GM21515 (cell line): ENCODE results near the gene ZIC5.

ENCODE experiments used
- ATAC-seq: cut with Tn5 transposase; IDR thresholded peaks from one replicate; pipeline ENCODE4 v1.9.1; 2021; ENCODE audit not compliant: unreplicated experiment

ZIC5 gene

GRCh38 chr13:99941086-99941485 lies 30.5 kb downstream of the ZIC5 start:
- ATAC-seq = no peak

- no peak for ATAC-seq
Observed at GRCh38 chr13:99938635-99939034, 32.9 kb downstream of the ZIC5 start.

- ATAC-seq = no peak
Observed at GRCh38 chr13:99935772-99936171, 35.8 kb downstream of the ZIC5 start.

- ATAC-seq = no peak
Observed at GRCh38 chr13:99932912-99933311, 38.7 kb downstream of the ZIC5 start.

- ATAC-seq = no peak
Observed at GRCh38 chr13:99930925-99931324, 40.6 kb downstream of the ZIC5 start.

GRCh38 chr13:99929866-99930265 lies 41.7 kb downstream of the ZIC5 start:
- ATAC-seq = no peak

- ATAC-seq = no peak
Observed at GRCh38 chr13:99926014-99926731, 45.4 kb downstream of the ZIC5 start.

GRCh38 chr13:99923877-99924582 lies 47.5 kb downstream of the ZIC5 start:
- no peak for ATAC-seq

- ATAC-seq = no peak
Observed at GRCh38 chr13:99922631-99923404, 48.7 kb downstream of the ZIC5 start.

GRCh38 chr13:99919132-99919531 lies 52.4 kb downstream of the ZIC5 start:
- no peak for ATAC-seq

GRCh38 chr13:99916366-99917103 lies 55.0 kb downstream of the ZIC5 start:
- ATAC-seq = peak; percentile 86

GRCh38 chr13:99913167-99913566 lies 58.4 kb downstream of the ZIC5 start:
- ATAC-seq = no peak
